ENCODE measurements around the gene GIMD1. TPM values are rescaled to one million over a fixed set of nuclear protein-coding genes. Genes with fewer than 3 reads are reported as not detected.

GIMD1 gene
- total and polyA plus RNA-seq, 7 donors = 0.04 TPM; not detected in 6

- intact Hi-C loops (cut with DNase I) = no loop called here
- Histone ChIP-seq H3K4me3 (no peak overlapping the region), H3K27ac (no peak overlapping the region), H3K27me3 (ENCODE audit: insufficient read depth in 3 of 3, low read length in 2 of 3) (no peaks in the 10 kb centered on the region), H3K9me3 (peaks cover 6% of the 10 kb centered on the region), H3K4me1 (no peaks in the 10 kb centered on the region), H3K36me3 (ENCODE audit: insufficient read depth in 1 of 2, low read depth in 1 of 2) (peaks cover 8 to 62% of the 10 kb centered on the region in 2 donors)
- WGBS, 3 donors = 91 to 93% (median 92%) methylated on average over 4 of the region's 4 CpGs
- DNase-seq (no peak), ATAC-seq (no peak)
- no peak for TF ChIP-seq CTCF (IDR thresholded peaks at IDR 0.05)
These were observed 29.1 kb downstream of the GIMD1 start for GRCh38 chr4:106339431-106339830.

DNA sequence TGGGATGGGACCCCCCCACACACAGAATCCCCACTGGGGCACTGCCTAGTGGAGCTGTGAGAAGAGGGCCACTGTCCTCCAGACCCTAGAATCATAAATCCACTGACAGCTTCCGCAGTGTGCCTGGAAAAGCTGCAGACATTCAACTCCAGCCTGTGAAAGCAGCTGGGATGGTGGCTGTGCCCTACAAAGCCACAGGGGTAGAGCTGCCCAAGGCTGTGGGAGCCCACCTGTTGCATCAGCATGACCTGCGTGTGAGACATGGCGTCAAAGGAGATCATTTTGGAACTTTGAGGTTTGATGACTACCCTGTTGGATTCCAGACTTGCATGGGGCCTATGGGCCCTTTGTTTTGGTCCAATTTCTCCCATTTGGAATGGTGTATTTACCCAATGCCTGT, 29.9 kb downstream of the GIMD1 start:
- intact Hi-C loops (cut with DNase I) = no loop called here
- DNase-seq (no peak), ATAC-seq (no peak)
- 93 to 97% (median 95%) methylated on average over 3 of the region's 3 CpGs for WGBS, 3 donors
- H3K4me3 ChIP-seq = no peak overlapping the region
- peaks cover 8 to 70% of the 10 kb centered on the region in 2 donors for H3K36me3 ChIP-seq (ENCODE audit: insufficient read depth in 1 of 2, low read depth in 1 of 2)
- no peaks in the 10 kb centered on the region for H3K4me1 ChIP-seq
- H3K27ac ChIP-seq = no peak overlapping the region
- peaks cover 6% of the 10 kb centered on the region for H3K9me3 ChIP-seq
- no peaks in the 10 kb centered on the region for H3K27me3 ChIP-seq (ENCODE audit: insufficient read depth in 3 of 3, low read length in 2 of 3)
- no peak for TF ChIP-seq CTCF (IDR thresholded peaks at IDR 0.05)

DNA sequence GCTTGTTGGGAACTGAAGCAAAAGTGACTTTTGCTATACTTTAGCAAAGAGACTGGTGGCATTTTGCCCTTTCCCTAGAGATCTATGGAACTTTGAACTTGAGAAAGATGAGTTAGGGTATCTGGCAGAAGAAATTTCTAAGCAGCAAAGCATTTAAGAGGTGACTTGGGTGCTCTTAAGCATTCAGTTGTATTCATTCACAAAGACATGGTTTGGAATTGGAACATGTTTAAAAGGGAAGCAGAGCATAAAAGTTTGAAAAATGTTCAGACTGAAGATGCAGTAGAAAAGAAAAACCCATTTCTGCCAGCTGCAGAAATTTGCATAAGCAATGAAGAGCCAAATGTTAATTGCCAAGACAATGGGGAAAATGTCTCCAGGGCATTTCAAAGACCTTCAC, 30.7 kb downstream of the GIMD1 start:
- H3K27me3 ChIP-seq (ENCODE audit: insufficient read depth in 3 of 3, low read length in 2 of 3) = no peaks in the 10 kb centered on the region
- H3K27ac ChIP-seq = no peak overlapping the region
- no peak overlapping the region for H3K4me3 ChIP-seq
- no peak for ATAC-seq
- DNase-seq = no peak
- no peaks in the 10 kb centered on the region for H3K4me1 ChIP-seq
- no peak for TF ChIP-seq CTCF (IDR thresholded peaks at IDR 0.05)
- H3K36me3 ChIP-seq (ENCODE audit: insufficient read depth in 1 of 2, low read depth in 1 of 2) = peaks cover 8 to 77% of the 10 kb centered on the region in 2 donors
- intact Hi-C loops (cut with DNase I) = no loop called here
- H3K9me3 ChIP-seq = peaks cover 6% of the 10 kb centered on the region

DNA sequence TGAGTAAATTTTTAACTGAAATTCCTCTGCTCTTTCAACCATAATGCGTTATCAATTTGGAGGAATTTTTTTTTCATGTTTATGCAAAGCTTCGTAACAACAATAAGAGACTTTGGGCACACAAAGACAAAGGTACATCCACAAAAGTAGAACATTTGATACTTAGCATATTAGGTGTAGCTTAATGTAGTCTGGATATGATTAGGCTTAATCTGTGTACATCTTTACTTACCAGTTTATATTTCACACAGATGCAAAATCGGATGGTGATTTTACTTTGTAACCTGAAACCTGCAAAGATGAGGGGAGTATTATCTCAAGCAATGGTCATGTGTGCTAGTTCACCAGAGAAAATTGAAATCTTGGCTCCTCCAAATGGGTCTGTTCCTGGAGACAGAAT, 32.0 kb downstream of the GIMD1 start:
- ATAC-seq = no peak
- Histone ChIP-seq H3K9me3 (peaks cover 6% of the 10 kb centered on the region), H3K36me3 (ENCODE audit: insufficient read depth in 1 of 2, low read depth in 1 of 2) (peaks cover 8 to 90% of the 10 kb centered on the region in 2 donors), H3K27me3 (ENCODE audit: insufficient read depth in 3 of 3, low read length in 2 of 3) (no peaks in the 10 kb centered on the region), H3K4me1 (no peaks in the 10 kb centered on the region), H3K4me3 (no peak overlapping the region), H3K27ac (no peak overlapping the region)
- TF ChIP-seq CTCF (IDR thresholded peaks at IDR 0.05) = no peak
- intact Hi-C loops (cut with DNase I) = no loop called here
- DNase-seq = no peak
- WGBS, 3 donors = 85 to 95% (median 92%) methylated on average over 3 of the region's 3 CpGs

DNA sequence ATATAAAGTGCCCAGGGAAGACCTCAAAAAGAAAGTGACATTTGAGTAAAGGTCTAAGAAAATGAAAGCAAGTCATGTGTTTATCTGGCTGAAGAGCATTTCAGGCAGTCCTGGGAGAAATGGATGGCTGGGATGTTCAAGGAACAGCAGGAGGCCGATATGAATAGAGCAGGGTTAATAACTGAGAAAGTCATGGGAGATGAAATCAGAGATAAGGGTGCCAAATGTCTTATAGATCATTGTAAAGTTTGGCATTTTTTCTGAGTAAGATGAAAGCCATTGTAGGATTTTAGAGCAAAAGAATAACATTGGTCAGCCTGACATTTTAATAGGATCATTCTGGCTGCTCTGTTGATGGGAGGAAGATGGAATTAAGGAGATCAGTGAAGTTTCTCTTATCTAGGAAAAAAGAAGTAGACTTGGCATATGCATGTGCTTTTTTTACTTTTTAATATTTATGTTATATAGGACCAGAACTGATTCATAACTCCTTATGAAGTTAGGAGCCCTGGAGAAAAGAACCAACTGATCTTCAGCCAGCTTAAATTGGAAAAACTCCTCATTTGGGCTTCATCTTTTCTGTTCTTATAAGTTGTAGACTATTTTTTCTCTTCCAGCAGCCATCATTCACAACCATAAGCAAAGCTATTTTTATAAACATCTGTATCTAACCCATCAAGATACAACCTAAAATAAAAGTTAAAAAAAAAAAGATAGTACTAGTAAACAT, 33.7 kb downstream of the GIMD1 start:
- ATAC-seq = no peak
- Histone ChIP-seq H3K36me3 (ENCODE audit: insufficient read depth in 1 of 2, low read depth in 1 of 2) (peaks cover 8 to 97% of the 10 kb centered on the region in 2 donors), H3K9me3 (no peaks in the 10 kb centered on the region), H3K27ac (no peak overlapping the region), H3K27me3 (ENCODE audit: insufficient read depth in 3 of 3, low read length in 2 of 3) (no peaks in the 10 kb centered on the region), H3K4me3 (no peak overlapping the region), H3K4me1 (no peaks in the 10 kb centered on the region)
- no peak for DNase-seq
- intact Hi-C loops (cut with DNase I) = no loop called here
- no peak for TF ChIP-seq CTCF (IDR thresholded peaks at IDR 0.05)
- WGBS, 3 donors = 87 to 93% (median 93%) methylated on average over 1 of the region's 1 CpG

All from psoas muscle (tissue), 8 donors.